ENCODE data around the gene PGM2L1.

DNA sequence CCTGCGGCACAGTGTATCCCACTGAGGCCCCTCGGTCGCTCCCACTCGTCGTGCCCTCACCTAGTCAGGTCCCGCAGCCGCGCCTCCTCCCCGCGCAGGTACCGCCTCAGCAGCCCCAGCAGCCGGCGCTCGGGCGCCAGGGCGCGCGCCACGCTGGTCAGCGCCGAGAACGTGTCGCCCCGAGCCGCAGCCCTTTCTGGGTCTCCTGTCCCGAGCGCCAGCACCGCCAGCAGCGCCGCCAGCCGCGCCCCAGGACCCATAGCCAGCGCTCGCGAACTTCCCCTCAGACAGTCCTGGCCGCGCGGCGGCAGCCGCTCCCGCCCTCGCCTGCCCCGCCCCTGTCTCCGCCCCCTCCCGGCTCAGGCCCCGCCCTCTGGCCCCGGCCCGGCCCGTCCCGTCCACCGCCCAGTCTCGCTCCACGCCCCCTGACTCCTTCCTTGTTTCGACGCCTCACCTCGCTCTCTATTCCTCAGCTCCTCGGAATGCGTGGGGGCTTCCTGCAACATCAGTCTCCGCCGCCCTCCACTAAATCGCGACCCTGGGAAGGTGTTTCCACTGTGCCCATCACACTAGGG, 86.8 kb downstream of the PGM2L1 start, which contains the start of gene P4HA3:
- TF ChIP-seq, protein P1, sequence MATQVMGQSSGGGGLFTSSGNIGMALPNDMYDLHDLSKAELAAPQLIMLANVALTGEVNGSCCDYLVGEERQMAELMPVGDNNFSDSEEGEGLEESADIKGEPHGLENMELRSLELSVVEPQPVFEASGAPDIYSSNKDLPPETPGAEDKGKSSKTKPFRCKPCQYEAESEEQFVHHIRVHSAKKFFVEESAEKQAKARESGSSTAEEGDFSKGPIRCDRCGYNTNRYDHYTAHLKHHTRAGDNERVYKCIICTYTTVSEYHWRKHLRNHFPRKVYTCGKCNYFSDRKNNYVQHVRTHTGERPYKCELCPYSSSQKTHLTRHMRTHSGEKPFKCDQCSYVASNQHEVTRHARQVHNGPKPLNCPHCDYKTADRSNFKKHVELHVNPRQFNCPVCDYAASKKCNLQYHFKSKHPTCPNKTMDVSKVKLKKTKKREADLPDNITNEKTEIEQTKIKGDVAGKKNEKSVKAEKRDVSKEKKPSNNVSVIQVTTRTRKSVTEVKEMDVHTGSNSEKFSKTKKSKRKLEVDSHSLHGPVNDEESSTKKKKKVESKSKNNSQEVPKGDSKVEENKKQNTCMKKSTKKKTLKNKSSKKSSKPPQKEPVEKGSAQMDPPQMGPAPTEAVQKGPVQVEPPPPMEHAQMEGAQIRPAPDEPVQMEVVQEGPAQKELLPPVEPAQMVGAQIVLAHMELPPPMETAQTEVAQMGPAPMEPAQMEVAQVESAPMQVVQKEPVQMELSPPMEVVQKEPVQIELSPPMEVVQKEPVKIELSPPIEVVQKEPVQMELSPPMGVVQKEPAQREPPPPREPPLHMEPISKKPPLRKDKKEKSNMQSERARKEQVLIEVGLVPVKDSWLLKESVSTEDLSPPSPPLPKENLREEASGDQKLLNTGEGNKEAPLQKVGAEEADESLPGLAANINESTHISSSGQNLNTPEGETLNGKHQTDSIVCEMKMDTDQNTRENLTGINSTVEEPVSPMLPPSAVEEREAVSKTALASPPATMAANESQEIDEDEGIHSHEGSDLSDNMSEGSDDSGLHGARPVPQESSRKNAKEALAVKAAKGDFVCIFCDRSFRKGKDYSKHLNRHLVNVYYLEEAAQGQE (IDR thresholded peaks at IDR 0.05; ENCODE audit: insufficient read depth in 1 of 2, low read depth in 2 of 2, low read length in 2 of 2), result no peak
- no peak for TF ChIP-seq POLR2AphosphoS5 (IDR thresholded peaks at IDR 0.05; ENCODE audit: low read depth, low read length)
